Mesothelial cell of epicardium (in vitro differentiated cells): ENCODE data around the gene TEDDM1. TPM values are rescaled to one million over a fixed set of nuclear protein-coding genes. Genes with fewer than 3 reads are reported as not detected.

Source experiments
- DNase-seq, 2 experiments: peaks; one replicate each; pipeline ENCODE4 v3.0.0; 2021; ENCODE audit warnings: low spot score in 2 of 2; ENCODE audit not compliant: unreplicated experiment in 2 of 2
- H3K27ac Mint-ChIP-seq: 2 replicates; pipeline ENCODE4 v1.8.0; 2021; ENCODE audit warnings: mixed read lengths
- H3K27me3 Mint-ChIP-seq: 2 replicates; pipeline ENCODE4 v1.8.0; 2021; ENCODE audit warnings: low read depth, mixed read lengths
- H3K36me3 Mint-ChIP-seq: 2 replicates; pipeline ENCODE4 v1.8.0; 2021; ENCODE audit warnings: mixed read lengths
- H3K4me1 Mint-ChIP-seq: 2 replicates; pipeline ENCODE4 v1.8.0; 2021; ENCODE audit warnings: mixed read lengths
- H3K4me3 Mint-ChIP-seq: 2 replicates; pipeline ENCODE4 v1.8.0; 2021; ENCODE audit warnings: mild to moderate bottlenecking, moderate library complexity, mixed read lengths
- H3K9me3 Mint-ChIP-seq: 2 replicates; pipeline ENCODE4 v1.8.0; 2021; ENCODE audit warnings: mixed read lengths
- CTCF ChIP-seq: fragments of 200-600 bp; sonication (generic); IDR thresholded peaks from one replicate; pipeline ENCODE4 v1.5.0; 2021; ENCODE audit warnings: antibody characterized with exemption; ENCODE audit not compliant: unreplicated experiment
- total RNA-seq: library from RNA; stranded (reverse); gene quantifications from 3 replicates; pipeline ENCODE4 v1.2.1, GENCODE V29; 2021

The TEDDM1 gene
- total RNA-seq, 1 donor from 2014 or later: not detected

DNA sequence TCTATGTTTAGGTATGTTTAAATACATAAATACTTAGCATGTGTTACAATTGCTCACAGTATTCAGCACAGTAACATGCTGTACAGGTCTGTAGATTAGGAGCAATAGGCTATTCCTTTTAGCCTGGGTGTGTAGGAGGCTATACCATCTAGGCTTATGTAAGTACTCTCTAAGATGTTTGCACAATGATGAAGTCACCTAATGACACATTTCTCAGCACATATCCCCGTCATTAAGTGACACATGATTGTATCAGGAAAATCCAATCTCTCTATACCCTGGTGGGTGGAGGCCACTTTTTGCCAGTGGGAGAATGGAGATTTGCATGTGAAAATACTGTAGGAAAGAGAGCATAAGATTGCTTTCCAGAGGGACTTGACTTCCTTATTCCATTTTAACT lies 5.5 kb upstream of the TEDDM1 start:
- DNase-seq: no peak
- no peak for TF ChIP-seq CTCF
- Mint-ChIP-seq H3K9me3 (peaks cover 21% of the 10 kb centered on the region), H3K4me1 (no peaks in the 10 kb centered on the region), H3K27me3 (peaks cover 8% of the 10 kb centered on the region), H3K27ac (no peak overlapping the region), H3K36me3 (no peaks in the 10 kb centered on the region), H3K4me3 (no peak overlapping the region)

DNA sequence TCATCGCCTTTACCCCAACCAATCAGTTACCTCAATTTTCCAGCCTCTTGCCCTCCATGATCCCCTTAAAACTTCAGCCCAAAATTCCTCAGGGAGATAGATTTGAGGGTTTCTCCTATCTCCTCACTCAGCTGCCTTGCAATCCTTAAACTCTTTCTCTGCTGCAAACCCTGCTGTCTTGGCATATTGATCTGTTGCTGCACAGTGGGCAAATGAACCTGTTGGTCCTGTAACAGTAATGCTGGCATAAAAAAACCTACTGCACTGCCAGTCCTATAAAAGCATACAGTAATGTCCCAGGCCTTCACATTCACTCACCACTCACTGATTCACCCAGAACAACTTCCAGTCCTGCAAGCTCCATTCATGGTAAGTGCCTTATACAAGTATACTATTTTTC lies 5.1 kb upstream of the TEDDM1 start:
- Mint-ChIP-seq H3K27me3 (peaks cover 8% of the 10 kb centered on the region), H3K4me1 (no peaks in the 10 kb centered on the region), H3K9me3 (peaks cover 21% of the 10 kb centered on the region), H3K36me3 (no peaks in the 10 kb centered on the region), H3K27ac (no peak overlapping the region), H3K4me3 (no peak overlapping the region)
- no peak for DNase-seq
- TF ChIP-seq CTCF: no peak

DNA sequence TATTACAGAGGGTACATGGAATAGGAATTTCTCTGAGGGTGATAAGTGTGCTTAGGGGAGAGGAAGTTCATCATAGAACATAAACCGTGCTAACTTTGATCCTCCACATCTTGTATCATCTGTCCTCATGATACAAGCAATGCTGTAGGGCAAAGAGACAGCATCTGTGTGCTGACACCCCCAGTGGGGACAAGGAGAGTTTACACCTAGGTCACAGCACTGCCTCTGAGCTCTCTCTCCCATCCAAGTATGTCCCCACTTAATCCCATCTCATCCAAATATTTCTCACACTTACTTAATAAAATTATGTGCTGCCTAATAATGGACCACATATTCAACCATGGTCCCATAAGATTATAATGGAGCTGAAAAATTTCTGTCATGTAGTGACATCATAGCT lies 4.3 kb upstream of the TEDDM1 start:
- H3K9me3 Mint-ChIP-seq: peaks cover 21% of the 10 kb centered on the region
- no peaks in the 10 kb centered on the region for H3K36me3 Mint-ChIP-seq
- no peak overlapping the region for H3K4me3 Mint-ChIP-seq
- no peak for DNase-seq
- no peak for TF ChIP-seq CTCF
- peaks cover 8% of the 10 kb centered on the region for H3K27me3 Mint-ChIP-seq
- no peaks in the 10 kb centered on the region for H3K4me1 Mint-ChIP-seq
- no peak overlapping the region for H3K27ac Mint-ChIP-seq

DNA sequence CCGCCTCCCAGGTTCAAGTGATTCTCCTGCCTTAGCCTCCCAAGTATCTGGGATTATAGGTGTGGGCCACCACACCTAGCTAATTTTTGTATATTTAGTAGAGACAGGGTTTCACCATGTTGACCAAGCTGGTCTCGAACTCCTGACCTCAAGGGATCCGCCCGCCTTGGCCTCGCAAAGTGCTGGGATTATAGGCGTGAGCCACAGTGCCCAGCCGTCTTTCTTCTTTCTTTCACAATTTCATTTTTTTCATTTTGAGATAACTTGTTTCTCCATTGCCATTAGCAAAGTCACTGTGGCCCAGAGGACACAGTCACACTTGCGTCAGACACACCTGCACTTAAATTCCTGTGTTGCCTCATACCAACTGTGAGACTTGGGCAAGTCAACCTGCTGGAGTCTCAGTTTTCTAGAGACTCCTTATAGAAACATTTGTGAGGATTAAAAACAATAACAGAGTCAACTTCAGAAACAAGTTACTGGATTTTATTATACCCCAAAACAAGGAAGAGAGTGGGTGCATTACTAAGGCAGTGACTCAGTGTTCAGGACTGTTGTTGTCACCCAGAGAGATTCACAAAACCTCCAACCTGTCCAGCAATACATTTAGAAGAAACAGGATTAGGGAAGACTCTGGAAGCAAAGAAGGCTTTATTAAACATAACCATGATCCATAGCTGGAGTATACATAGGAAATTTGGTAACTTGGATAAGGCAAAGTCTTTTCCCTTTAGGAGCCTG lies 2.6 kb downstream of the TEDDM1 start:
- DNase-seq: no peak
- Mint-ChIP-seq H3K4me1 (peaks cover 35% of the 10 kb centered on the region), H3K9me3 (no peaks in the 10 kb centered on the region), H3K4me3 (no peak overlapping the region), H3K27ac (peak overlapping the region; percentile 75), H3K27me3 (no peaks in the 10 kb centered on the region), H3K36me3 (no peaks in the 10 kb centered on the region)
- TF ChIP-seq CTCF: no peak

GRCh38 chr1:182395906-182396305 lies 4.6 kb downstream of the TEDDM1 start:
- H3K27me3 Mint-ChIP-seq: no peaks in the 10 kb centered on the region
- TF ChIP-seq CTCF: no peak
- H3K4me1 Mint-ChIP-seq: peaks cover 41% of the 10 kb centered on the region
- no peak for DNase-seq
- H3K27ac Mint-ChIP-seq: no peak overlapping the region
- H3K9me3 Mint-ChIP-seq: no peaks in the 10 kb centered on the region
- no peak overlapping the region for H3K4me3 Mint-ChIP-seq
- H3K36me3 Mint-ChIP-seq: no peaks in the 10 kb centered on the region
